Effector CD4-positive, alpha-beta T cell (primary cell): ENCODE data around the gene PGBD5. TPM values are rescaled to one million over a fixed set of nuclear protein-coding genes. Genes with fewer than 3 reads are reported as not detected.
"Not testable (repeated sequence)": the region's sequence is repeated elsewhere in the genome, so short reads cannot be mapped to it uniquely, and the experiment has no call there.

Source experiments
- DNase-seq: peaks from one replicate; pipeline ENCODE4 v3.0.0-alpha.2; 2020
- total RNA-seq: gene quantifications from one replicate; lab custom pipeline; 2026; lab: John Stamatoyannopoulos, UW

Gene PGBD5
- total RNA-seq: not detected

GRCh38 chr1:230426246-230427093, at the start of gene PGBD5:
PGBD5 (minus strand) TSS chr1:230426332; CDS start chr1:230425928, 404 bp downstream.
- no peak for DNase-seq

- not testable (repeated sequence) for DNase-seq
Measured at GRCh38 chr1:230474924-230475323, 48.8 kb upstream of the PGBD5 start.

- DNase-seq: not testable (repeated sequence)
Measured at GRCh38 chr1:230470750-230471149, 44.6 kb upstream of the PGBD5 start.

- DNase-seq: no peak
Measured at GRCh38 chr1:230469271-230469670, 43.1 kb upstream of the PGBD5 start.

GRCh38 chr1:230465691-230466090, 39.6 kb upstream of the PGBD5 start:
- DNase-seq: no peak

- no peak for DNase-seq
Measured at GRCh38 chr1:230464671-230465070, 38.5 kb upstream of the PGBD5 start.

- no peak for DNase-seq
Measured at GRCh38 chr1:230463760-230464159, 37.6 kb upstream of the PGBD5 start.

GRCh38 chr1:230463326-230463725, 37.2 kb upstream of the PGBD5 start:
- no peak for DNase-seq

- no peak for DNase-seq
Measured at GRCh38 chr1:230459465-230459864, 33.3 kb upstream of the PGBD5 start.

- DNase-seq: no peak
Measured at GRCh38 chr1:230458509-230458908, 32.4 kb upstream of the PGBD5 start.

- DNase-seq: no peak
Measured at GRCh38 chr1:230456478-230456877, 30.3 kb upstream of the PGBD5 start.

GRCh38 chr1:230455291-230455690, 29.2 kb upstream of the PGBD5 start:
- no peak for DNase-seq

- DNase-seq: no peak
Measured at GRCh38 chr1:230453377-230453776, 27.2 kb upstream of the PGBD5 start.

GRCh38 chr1:230441183-230442029, 15.3 kb upstream of the PGBD5 start:
- no peak for DNase-seq

GRCh38 chr1:230435108-230435507, 9.0 kb upstream of the PGBD5 start:
- no peak for DNase-seq

GRCh38 chr1:230431527-230431926, 5.4 kb upstream of the PGBD5 start:
- DNase-seq: no peak

GRCh38 chr1:230430499-230430898, 4.4 kb upstream of the PGBD5 start:
- no peak for DNase-seq

GRCh38 chr1:230429067-230429735, 3.1 kb upstream of the PGBD5 start:
- DNase-seq: no peak

- no peak for DNase-seq
Measured at GRCh38 chr1:230427981-230428380, 1.8 kb upstream of the PGBD5 start.

GRCh38 chr1:230427094-230427876, 1.2 kb upstream of the PGBD5 start:
- no peak for DNase-seq

GRCh38 chr1:230425252-230426091, 660 bp downstream of the PGBD5 start:
- no peak for DNase-seq
